Stomach smooth muscle (tissue), 2 donors: ENCODE measurements around the gene TMEM141.
"Not testable (repeated sequence)": the region's sequence is repeated elsewhere in the genome, so short reads cannot be mapped to it uniquely, and the experiment has no call there.

Source experiments
- H3K27ac ChIP-seq: one replicate; pipeline ENCODE4 v1.7.0; 2013; ENCODE audit warnings: mild to moderate bottlenecking, low read length, inconsistent platforms
- H3K27me3 ChIP-seq, 2 donors: one replicate each; pipeline ENCODE4 v1.7.0; 2013; ENCODE audit warnings: low read length in 2 of 2; ENCODE audit not compliant: insufficient read depth in 2 of 2, control insufficient read depth in 1 of 2
- H3K36me3 ChIP-seq, 2 donors: one replicate each; pipeline ENCODE4 v1.7.0; 2013; ENCODE audit warnings: low read length in 2 of 2; ENCODE audit not compliant: control insufficient read depth in 2 of 2, insufficient read depth in 2 of 2
- H3K4me1 ChIP-seq: one replicate; pipeline ENCODE4 v1.7.0; 2013; ENCODE audit warnings: low read length; ENCODE audit not compliant: control insufficient read depth, insufficient read depth
- H3K4me3 ChIP-seq, 2 donors: one replicate each; pipeline ENCODE4 v1.7.0; 2013; ENCODE audit warnings: low read length in 2 of 2
- H3K9ac ChIP-seq, 2 donors: one replicate each; pipeline ENCODE4 v1.7.0; 2013; ENCODE audit warnings: low read length in 2 of 2, mild to moderate bottlenecking in 1 of 2
- H3K9me3 ChIP-seq, 2 donors: one replicate each; pipeline ENCODE4 v1.7.0; 2013; ENCODE audit warnings: low read length in 2 of 2; ENCODE audit not compliant: control insufficient read depth in 2 of 2
- donor health status: healthy.
- donor health status: Pancreatic carcinoma.

Gene TMEM141

DNA sequence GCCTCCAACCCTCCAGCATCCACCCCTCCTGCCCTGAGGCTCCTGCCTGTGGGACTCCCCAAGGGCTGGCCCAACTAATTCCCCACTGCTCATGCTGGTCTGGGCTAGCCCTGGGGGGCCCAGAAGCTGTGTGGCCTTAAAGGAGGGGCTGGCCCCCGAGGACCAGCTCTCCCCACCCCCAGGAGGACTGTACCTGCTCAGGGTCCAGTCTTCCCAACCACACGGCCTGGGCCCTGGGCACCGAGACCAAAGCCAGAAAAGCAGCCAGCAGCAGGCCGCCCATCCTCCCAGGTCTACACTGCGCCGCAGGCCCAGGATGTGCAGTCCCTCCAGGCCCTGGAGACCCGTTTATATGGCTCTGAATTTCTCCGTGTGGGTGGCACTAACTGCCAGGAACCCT, 42.9 kb upstream of the TMEM141 start, which contains the start of gene LCN6:
LCN6 (minus strand) TSS at position 325 of the 400 bp plus-strand sequence; CDS start at position 283, 42 bp downstream.
- Histone ChIP-seq H3K36me3 (no peaks in the 10 kb centered on the region), H3K27ac (no peak within 1 kb of the TSS), H3K4me3 (no peak within 1 kb of the TSS), H3K9ac (no peak within 1 kb of the TSS), H3K9me3 (no peaks in the 10 kb centered on the region), H3K4me1 (no peaks in the 10 kb centered on the region), H3K27me3 (peaks cover 4 to 10% of the 10 kb centered on the region in 2 donors)

DNA sequence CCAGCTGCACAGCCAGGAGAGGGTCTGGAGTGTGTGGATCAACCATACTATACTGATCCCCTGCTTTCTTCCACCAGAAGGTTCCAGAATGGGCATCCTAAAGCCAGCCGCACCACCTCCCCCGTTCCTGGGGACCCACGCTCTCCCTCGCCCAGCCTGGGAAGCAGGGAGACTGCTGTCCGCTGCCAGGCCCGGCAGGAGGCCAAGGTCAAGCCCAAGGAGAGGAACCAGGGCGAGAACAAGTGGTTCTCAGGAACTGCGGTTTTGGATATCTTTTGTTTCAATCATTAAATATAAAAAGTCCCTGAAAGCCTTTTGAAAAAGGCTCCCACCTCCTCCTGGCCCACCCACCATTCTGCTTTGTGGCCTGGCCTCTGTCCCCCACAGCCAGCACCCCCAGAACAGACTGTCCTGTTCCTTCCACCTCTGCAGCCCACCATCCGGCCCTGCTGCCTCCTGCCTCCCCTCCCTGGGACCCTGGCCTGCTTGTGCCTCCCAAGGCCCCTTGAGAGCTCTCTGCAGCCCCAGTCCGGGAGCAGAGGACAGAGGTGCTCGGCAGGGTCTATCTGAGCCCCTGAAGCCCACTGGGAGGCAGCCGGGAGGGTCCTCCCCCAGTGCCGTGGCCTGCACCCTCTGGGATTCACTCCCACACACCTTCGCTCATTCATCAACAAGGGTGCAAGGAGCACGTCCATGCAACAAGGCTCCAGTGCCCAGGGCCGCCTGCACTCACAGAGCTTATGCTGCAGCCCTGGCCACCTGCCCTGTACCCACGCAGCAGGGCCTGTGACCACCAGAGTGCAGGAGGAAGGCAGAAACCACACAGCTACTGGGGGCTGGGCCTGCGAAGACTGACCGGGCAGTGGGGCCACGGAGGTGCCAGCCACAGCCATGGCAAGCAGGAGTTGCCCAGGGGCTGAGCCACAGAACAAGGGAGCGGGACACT, 42.2 kb upstream of the TMEM141 start:
- no peaks in the 10 kb centered on the region for H3K4me1 ChIP-seq
- peaks cover 2 to 6% of the 10 kb centered on the region in 2 donors for H3K27me3 ChIP-seq
- H3K4me3 ChIP-seq, result no peak overlapping the region
- H3K27ac ChIP-seq, result no peak overlapping the region
- H3K36me3 ChIP-seq, result no peaks in the 10 kb centered on the region
- H3K9ac ChIP-seq, result no peak overlapping the region
- H3K9me3 ChIP-seq, result no peaks in the 10 kb centered on the region

DNA sequence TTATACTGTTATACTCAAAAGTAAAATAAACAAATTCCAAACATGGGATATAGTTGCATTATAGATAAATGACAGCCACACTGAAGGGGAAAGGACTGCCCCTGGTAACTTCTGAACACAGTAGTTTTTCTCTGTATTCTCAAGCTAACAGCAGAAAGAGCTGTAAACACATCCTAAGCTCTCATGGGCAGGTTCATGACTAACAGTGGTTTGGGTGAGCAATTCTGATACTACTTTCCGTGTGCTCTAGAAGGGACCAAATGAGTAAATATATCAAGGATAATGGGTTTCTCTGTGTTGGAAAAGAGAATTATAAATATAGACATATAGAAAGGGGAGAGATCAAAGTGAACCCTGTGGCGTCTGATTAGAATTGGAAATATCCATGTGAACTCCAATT, 40.6 kb upstream of the TMEM141 start:
- Histone ChIP-seq H3K27ac (no peak overlapping the region), H3K9me3 (peaks cover 0 to 3% of the 10 kb centered on the region in 2 donors), H3K9ac (no peak overlapping the region), H3K27me3 (peaks cover 0 to 6% of the 10 kb centered on the region in 2 donors), H3K36me3 (no peaks in the 10 kb centered on the region), H3K4me3 (no peak overlapping the region), H3K4me1 (no peaks in the 10 kb centered on the region)

DNA sequence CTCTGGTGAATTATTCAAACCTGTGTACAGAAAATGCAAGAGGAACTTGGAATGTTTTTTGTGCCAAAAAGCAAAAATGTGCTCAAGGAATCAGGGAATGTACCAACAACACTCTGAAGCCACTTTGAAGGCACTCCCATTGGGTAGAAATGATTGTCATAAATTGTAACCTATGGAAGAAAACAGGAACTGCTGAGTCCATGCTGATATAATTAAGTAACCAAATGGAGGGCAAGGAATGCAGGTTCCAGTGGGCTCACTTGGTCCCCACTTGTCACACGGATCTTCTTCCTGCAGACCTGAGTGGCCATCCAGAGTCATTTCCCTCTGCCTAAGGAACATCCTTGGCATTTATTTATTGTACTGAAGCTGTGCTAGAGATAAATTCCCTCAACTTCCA, 39.9 kb upstream of the TMEM141 start:
- Histone ChIP-seq H3K27ac (no peak overlapping the region), H3K4me1 (no peaks in the 10 kb centered on the region), H3K36me3 (no peaks in the 10 kb centered on the region), H3K4me3 (no peak overlapping the region), H3K27me3 (peaks cover 0 to 9% of the 10 kb centered on the region in 2 donors), H3K9me3 (peaks cover 0 to 5% of the 10 kb centered on the region in 2 donors), H3K9ac (no peak overlapping the region)

DNA sequence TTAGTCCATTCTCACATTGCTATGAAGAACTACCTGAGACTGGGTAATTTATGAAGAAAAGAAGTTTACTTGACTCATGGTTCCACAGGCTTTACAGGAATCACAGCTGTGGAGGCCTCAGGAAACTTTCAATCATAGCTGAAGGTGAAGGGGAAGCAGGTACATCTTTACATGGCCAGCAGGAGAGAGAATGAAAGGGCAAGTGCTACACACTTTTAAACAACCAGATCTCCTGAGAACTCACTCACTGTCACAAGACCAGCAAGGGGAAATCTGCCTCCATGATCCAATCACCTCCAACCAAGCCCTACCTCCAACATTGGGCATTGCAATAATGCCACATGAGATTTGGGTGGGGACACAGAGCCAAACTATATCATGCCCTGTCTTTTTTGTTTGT, 39.3 kb upstream of the TMEM141 start:
- peaks cover 0 to 5% of the 10 kb centered on the region in 2 donors for H3K9me3 ChIP-seq
- no peaks in the 10 kb centered on the region for H3K36me3 ChIP-seq
- no peak overlapping the region for H3K4me3 ChIP-seq
- no peak overlapping the region for H3K9ac ChIP-seq
- peaks cover 0 to 9% of the 10 kb centered on the region in 2 donors for H3K27me3 ChIP-seq
- no peak overlapping the region for H3K27ac ChIP-seq
- no peaks in the 10 kb centered on the region for H3K4me1 ChIP-seq

DNA sequence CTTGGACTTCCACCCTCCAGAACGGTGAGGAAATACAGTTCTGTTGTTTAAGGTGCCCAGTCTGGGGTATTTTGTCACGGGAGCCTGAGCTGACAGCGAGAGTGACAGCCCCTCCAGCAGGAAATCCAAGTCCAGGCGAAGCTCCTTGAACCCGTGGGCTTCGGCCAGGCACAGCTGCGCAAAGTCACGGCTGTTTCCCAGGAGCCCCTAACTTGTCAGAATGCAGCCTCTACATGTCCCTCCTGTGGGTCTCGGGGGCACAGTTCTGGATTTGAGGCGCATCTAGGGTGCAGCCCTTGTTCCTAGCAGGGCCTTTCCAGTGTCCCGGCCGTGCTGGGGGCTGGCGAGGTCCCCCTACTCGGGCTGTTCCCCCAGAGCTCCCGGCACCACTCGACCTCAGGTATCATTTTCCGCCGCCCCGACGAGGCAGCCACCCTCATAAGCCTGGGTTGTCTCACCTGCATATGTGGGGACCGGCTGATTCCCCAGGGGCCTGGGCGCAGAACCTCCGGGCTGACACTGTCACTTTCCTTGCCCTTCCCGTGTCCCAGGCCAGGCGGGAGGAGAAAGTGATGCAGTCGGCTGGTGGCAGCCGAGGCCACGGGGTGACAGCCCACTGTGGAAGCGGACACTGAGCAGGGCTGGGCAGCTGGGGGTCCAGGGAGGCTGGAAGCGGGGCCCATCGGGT, 37.6 kb upstream of the TMEM141 start:
- Histone ChIP-seq H3K27me3 (peaks cover 0 to 7% of the 10 kb centered on the region in 2 donors), H3K4me1 (no peaks in the 10 kb centered on the region), H3K27ac (no peak overlapping the region), H3K9me3 (peaks cover 0 to 5% of the 10 kb centered on the region in 2 donors), H3K9ac (no peak overlapping the region), H3K4me3 (no peak overlapping the region), H3K36me3 (no peaks in the 10 kb centered on the region)

DNA sequence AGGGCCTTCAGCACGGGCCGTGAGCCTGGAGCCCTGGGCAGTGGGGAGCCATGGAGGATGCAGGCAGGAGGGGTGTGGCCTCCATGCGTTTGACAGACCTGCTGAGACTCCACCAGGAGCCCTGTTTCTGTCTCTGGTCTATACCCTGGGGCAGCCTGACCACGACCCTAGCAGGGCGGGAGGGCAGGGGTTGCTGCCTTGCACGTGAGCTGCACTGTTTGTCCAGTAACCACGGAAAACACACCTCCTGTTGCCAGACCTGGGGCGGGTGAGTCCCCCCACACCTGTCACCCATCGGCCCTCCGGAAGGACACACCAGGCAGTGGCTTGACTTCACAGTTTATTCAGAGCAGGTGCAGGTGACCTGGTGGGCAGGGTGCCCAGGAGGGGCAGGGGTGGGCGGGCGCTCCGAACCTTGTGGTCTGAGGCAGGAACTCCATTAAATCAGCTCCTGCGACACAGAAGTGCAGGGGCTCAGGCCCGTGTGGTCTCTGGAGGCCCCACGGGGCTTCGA, 37.0 kb upstream of the TMEM141 start:
- peaks cover 0 to 6% of the 10 kb centered on the region in 2 donors for H3K27me3 ChIP-seq
- H3K27ac ChIP-seq, result no peak overlapping the region
- no peak overlapping the region for H3K4me3 ChIP-seq
- H3K9ac ChIP-seq, result no peak overlapping the region
- H3K36me3 ChIP-seq, result no peaks in the 10 kb centered on the region
- H3K9me3 ChIP-seq, result peaks cover 0 to 5% of the 10 kb centered on the region in 2 donors
- no peaks in the 10 kb centered on the region for H3K4me1 ChIP-seq

DNA sequence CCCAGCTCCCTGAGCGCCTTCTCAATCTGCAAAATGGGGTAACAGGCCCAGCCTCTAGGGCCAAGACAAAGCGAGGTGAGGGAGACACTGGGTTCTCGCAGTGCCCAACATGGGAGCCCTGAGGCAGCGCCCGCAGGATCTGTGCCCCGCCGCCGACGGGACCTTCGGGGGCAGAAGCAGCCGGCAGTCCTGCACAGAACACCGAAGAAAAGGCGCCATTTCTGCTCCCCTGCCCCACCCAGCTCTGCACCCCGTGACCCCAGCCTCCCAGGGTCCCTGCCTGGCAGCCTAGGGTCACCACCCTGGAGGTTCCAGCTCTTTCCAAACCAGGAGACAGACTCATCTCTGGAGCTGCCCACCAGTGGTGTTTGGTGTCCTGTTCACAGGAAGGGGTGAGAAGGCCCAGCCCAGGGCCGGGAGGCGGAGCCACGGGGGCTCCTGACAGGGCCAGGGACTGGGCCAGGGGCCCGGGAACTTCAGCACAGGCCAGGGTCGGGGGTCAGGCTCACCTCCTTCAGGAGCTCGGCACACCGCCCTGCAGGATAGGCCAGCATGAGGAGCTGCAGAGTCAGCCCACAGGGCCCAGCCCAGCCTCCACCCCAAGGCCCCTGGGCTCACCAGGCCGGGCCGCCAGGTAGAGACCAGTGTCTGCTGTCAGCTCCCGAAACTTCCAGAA, 36.4 kb upstream of the TMEM141 start:
- Histone ChIP-seq H3K4me3 (no peak overlapping the region), H3K27ac (no peak overlapping the region), H3K9me3 (peaks cover 0 to 5% of the 10 kb centered on the region in 2 donors), H3K4me1 (no peaks in the 10 kb centered on the region), H3K36me3 (no peaks in the 10 kb centered on the region), H3K27me3 (peaks cover 0 to 6% of the 10 kb centered on the region in 2 donors), H3K9ac (no peak overlapping the region)

DNA sequence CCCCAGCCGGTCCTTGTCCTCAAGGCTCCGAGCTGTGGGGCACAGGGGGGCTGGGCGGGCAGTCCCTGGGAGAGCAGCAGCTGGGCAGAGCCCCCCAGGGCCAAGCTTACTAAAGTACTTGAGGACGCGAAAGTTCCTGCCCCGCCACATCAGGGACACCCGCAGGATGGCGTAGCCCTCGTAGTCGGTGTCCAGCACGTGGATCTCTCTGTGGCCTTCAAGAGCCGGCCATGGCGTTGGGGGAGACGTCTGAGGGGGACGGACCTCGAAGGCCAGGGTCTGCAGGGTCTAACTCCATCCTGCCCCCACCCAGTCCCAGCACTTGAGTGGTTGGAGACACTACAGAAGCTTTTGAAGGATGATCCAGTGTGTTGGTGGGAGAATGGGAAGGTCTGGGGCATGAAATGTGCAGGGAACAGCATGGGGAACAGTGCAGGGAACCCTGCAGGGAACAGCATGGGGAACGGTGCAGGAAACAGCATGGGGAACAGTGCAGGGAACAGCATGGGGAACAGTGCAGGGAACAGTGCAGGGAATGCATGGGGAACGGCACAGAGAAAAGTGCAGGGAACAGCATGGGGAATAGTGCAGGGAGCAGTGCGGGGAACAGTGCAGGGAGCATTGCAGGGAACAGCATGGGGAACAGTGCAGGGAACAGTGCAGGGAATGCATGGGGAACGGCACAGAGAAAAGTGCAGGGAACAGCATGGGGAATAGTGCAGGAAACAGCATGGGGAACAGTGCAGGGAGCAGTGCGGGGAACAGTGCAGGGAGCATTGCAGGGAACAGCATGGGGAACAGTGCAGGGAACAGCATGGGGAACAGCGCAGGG, 35.6 kb upstream of the TMEM141 start:
- H3K9me3 ChIP-seq, H3K36me3 ChIP-seq, H3K9ac ChIP-seq, H3K4me1 ChIP-seq, H3K27ac ChIP-seq, H3K4me3 ChIP-seq: not testable (repeated sequence)
- H3K27me3 ChIP-seq, result peaks cover 0 to 10% of the 10 kb centered on the region in 2 donors

DNA sequence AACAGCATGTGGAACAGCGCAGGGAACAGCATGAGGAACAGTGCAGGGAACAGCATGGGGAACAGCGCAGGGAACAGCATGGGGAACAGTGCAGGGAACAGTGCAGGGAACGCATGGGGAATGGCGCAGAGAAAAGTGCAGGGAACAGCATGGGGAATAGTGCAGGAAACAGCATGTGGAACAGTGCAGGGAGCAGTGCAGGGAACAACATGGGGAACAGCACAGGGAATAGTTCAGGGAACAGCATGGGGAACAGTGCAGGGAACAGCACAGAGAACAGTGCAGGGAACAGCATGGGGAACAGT, 35.1 kb upstream of the TMEM141 start:
- Histone ChIP-seq H3K9me3 (peaks cover 0 to 5% of the 10 kb centered on the region in 2 donors), H3K9ac (no peak overlapping the region), H3K27ac (no peak overlapping the region), H3K4me3 (no peak overlapping the region), H3K36me3 (no peaks in the 10 kb centered on the region), H3K27me3 (peaks cover 0 to 10% of the 10 kb centered on the region in 2 donors), H3K4me1 (peaks cover 3% of the 10 kb centered on the region)
